ENCODE measurements around the gene DTD1. TPM values are rescaled to one million over a fixed set of nuclear protein-coding genes. Genes with fewer than 3 reads are reported as not detected.
"Not testable (repeated sequence)": the region's sequence is repeated elsewhere in the genome, so short reads cannot be mapped to it uniquely, and the experiment has no call there.

The DTD1 gene
- total RNA-seq, 2 donors from 2014 or later = 20.5 to 22.8 TPM

GRCh38 chr20:18749528-18749927 is 161.7 kb downstream of the DTD1 start:
- Mint-ChIP-seq H3K36me3 (ENCODE audit: low read depth) (peaks cover 13% of the 10 kb centered on the region), H3K4me3 (no peak overlapping the region), H3K27me3 (no peaks in the 10 kb centered on the region), H3K4me1 (peaks cover 17% of the 10 kb centered on the region), H3K27ac (peak overlapping the region; percentile 32)
- DNase-seq (no peak), ATAC-seq (no peak)
- H3K9me3 ChIP-seq (ENCODE audit: control insufficient read depth, low read length, poor library complexity, severe bottlenecking) = no peaks in the 10 kb centered on the region

GRCh38 chr20:18750735-18751134 is 162.9 kb downstream of the DTD1 start:
- Mint-ChIP-seq H3K4me1 (peaks cover 14% of the 10 kb centered on the region), H3K27ac (no peak overlapping the region)

GRCh38 chr20:18754030-18754652 is 166.3 kb downstream of the DTD1 start:
- no peak for ATAC-seq
- Mint-ChIP-seq H3K36me3 (ENCODE audit: low read depth) (peaks cover 2% of the 10 kb centered on the region), H3K4me3 (no peak overlapping the region)

More at GRCh38 chr20:18750735-18751134, 162.9 kb downstream of the DTD1 start:
- H3K4me3 Mint-ChIP-seq = no peak overlapping the region
- no peak for ATAC-seq
- H3K9me3 ChIP-seq (ENCODE audit: control insufficient read depth, low read length, poor library complexity, severe bottlenecking) = no peaks in the 10 kb centered on the region
- DNase-seq = no peak
- H3K36me3 Mint-ChIP-seq (ENCODE audit: low read depth) = peaks cover 5% of the 10 kb centered on the region
- H3K27me3 Mint-ChIP-seq = no peaks in the 10 kb centered on the region

GRCh38 chr20:18754653-18755045 is 166.8 kb downstream of the DTD1 start:
- Mint-ChIP-seq H3K4me3 (no peak overlapping the region), H3K27ac (no peak overlapping the region), H3K36me3 (ENCODE audit: low read depth) (peaks cover 2% of the 10 kb centered on the region)

More at GRCh38 chr20:18754030-18754652, 166.3 kb downstream of the DTD1 start:
- H3K27me3 Mint-ChIP-seq = no peaks in the 10 kb centered on the region
- H3K4me1 Mint-ChIP-seq = peaks cover 6% of the 10 kb centered on the region
- no peak for DNase-seq
- H3K27ac Mint-ChIP-seq = no peak overlapping the region
- no peaks in the 10 kb centered on the region for H3K9me3 ChIP-seq (ENCODE audit: control insufficient read depth, low read length, poor library complexity, severe bottlenecking)

GRCh38 chr20:18760852-18761251 is 173.0 kb downstream of the DTD1 start:
- not testable (repeated sequence) for H3K27ac Mint-ChIP-seq; H3K4me3 Mint-ChIP-seq; DNase-seq; ATAC-seq; H3K27me3 Mint-ChIP-seq; H3K9me3 ChIP-seq (ENCODE audit: control insufficient read depth, low read length, poor library complexity, severe bottlenecking); H3K4me1 Mint-ChIP-seq
- H3K36me3 Mint-ChIP-seq (ENCODE audit: low read depth) = peaks cover 12% of the 10 kb centered on the region

More at GRCh38 chr20:18754653-18755045, 166.8 kb downstream of the DTD1 start:
- no peaks in the 10 kb centered on the region for H3K9me3 ChIP-seq (ENCODE audit: control insufficient read depth, low read length, poor library complexity, severe bottlenecking)
- no peak for ATAC-seq
- Mint-ChIP-seq H3K4me1 (peaks cover 5% of the 10 kb centered on the region), H3K27me3 (no peaks in the 10 kb centered on the region)
- DNase-seq = no peak

GRCh38 chr20:18767676-18768075 is 179.8 kb downstream of the DTD1 start:
- no peaks in the 10 kb centered on the region for H3K9me3 ChIP-seq (ENCODE audit: control insufficient read depth, low read length, poor library complexity, severe bottlenecking)
- no peak overlapping the region for H3K27ac Mint-ChIP-seq
- peaks cover 13% of the 10 kb centered on the region for H3K27me3 Mint-ChIP-seq
- H3K4me3 Mint-ChIP-seq = no peak overlapping the region
- ATAC-seq = no peak
- H3K4me1 Mint-ChIP-seq = peaks cover 3% of the 10 kb centered on the region
- no peak for DNase-seq
- peaks cover 13% of the 10 kb centered on the region for H3K36me3 Mint-ChIP-seq (ENCODE audit: low read depth)

- H3K4me3 Mint-ChIP-seq = no peak overlapping the region
- no peaks in the 10 kb centered on the region for H3K4me1 Mint-ChIP-seq
- H3K36me3 Mint-ChIP-seq (ENCODE audit: low read depth) = no peaks in the 10 kb centered on the region
- ATAC-seq = no peak
- no peak for DNase-seq
- peaks cover 40% of the 10 kb centered on the region for H3K27me3 Mint-ChIP-seq
- no peak overlapping the region for H3K27ac Mint-ChIP-seq
- no peaks in the 10 kb centered on the region for H3K9me3 ChIP-seq (ENCODE audit: control insufficient read depth, low read length, poor library complexity, severe bottlenecking)
Observed at GRCh38 chr20:18773566-18773965, 185.7 kb downstream of the DTD1 start.

- peaks cover 40% of the 10 kb centered on the region for H3K27me3 Mint-ChIP-seq
- DNase-seq = no peak
- no peak overlapping the region for H3K27ac Mint-ChIP-seq
- H3K4me1 Mint-ChIP-seq = no peaks in the 10 kb centered on the region
- no peaks in the 10 kb centered on the region for H3K36me3 Mint-ChIP-seq (ENCODE audit: low read depth)
- H3K4me3 Mint-ChIP-seq = no peak overlapping the region
- ATAC-seq = no peak
- no peaks in the 10 kb centered on the region for H3K9me3 ChIP-seq (ENCODE audit: control insufficient read depth, low read length, poor library complexity, severe bottlenecking)
Observed at GRCh38 chr20:18774207-18774606, 186.4 kb downstream of the DTD1 start.

- no peak overlapping the region for H3K4me3 Mint-ChIP-seq
- DNase-seq (no peak), ATAC-seq (no peak)
- no peaks in the 10 kb centered on the region for H3K9me3 ChIP-seq (ENCODE audit: control insufficient read depth, low read length, poor library complexity, severe bottlenecking)
- H3K4me1 Mint-ChIP-seq = no peaks in the 10 kb centered on the region
- no peak overlapping the region for H3K27ac Mint-ChIP-seq
- no peaks in the 10 kb centered on the region for H3K36me3 Mint-ChIP-seq (ENCODE audit: low read depth)
- peaks cover 40% of the 10 kb centered on the region for H3K27me3 Mint-ChIP-seq
Observed at GRCh38 chr20:18775633-18776032, 187.8 kb downstream of the DTD1 start.

- no peak for ATAC-seq
- no peak for DNase-seq
- Mint-ChIP-seq H3K27ac (no peak overlapping the region), H3K4me1 (no peaks in the 10 kb centered on the region), H3K36me3 (ENCODE audit: low read depth) (no peaks in the 10 kb centered on the region), H3K27me3 (peaks cover 31% of the 10 kb centered on the region), H3K4me3 (no peak overlapping the region)
- no peaks in the 10 kb centered on the region for H3K9me3 ChIP-seq (ENCODE audit: control insufficient read depth, low read length, poor library complexity, severe bottlenecking)
Observed at GRCh38 chr20:18778690-18779392, 191.0 kb downstream of the DTD1 start.

GRCh38 chr20:18780385-18781130 is 192.7 kb downstream of the DTD1 start:
- Mint-ChIP-seq H3K4me3 (no peak overlapping the region), H3K36me3 (ENCODE audit: low read depth) (no peaks in the 10 kb centered on the region), H3K27me3 (peaks cover 43% of the 10 kb centered on the region), H3K4me1 (no peaks in the 10 kb centered on the region), H3K27ac (no peak overlapping the region)
- ATAC-seq (no peak), DNase-seq (no peak)
- no peaks in the 10 kb centered on the region for H3K9me3 ChIP-seq (ENCODE audit: control insufficient read depth, low read length, poor library complexity, severe bottlenecking)

- peaks cover 45% of the 10 kb centered on the region for H3K27me3 Mint-ChIP-seq
- no peak overlapping the region for H3K4me3 Mint-ChIP-seq
- H3K9me3 ChIP-seq (ENCODE audit: control insufficient read depth, low read length, poor library complexity, severe bottlenecking) = no peaks in the 10 kb centered on the region
- H3K4me1 Mint-ChIP-seq = no peaks in the 10 kb centered on the region
- DNase-seq (no peak), ATAC-seq (no peak)
- no peak overlapping the region for H3K27ac Mint-ChIP-seq
- no peaks in the 10 kb centered on the region for H3K36me3 Mint-ChIP-seq (ENCODE audit: low read depth)
Observed at GRCh38 chr20:18781509-18781908, 193.7 kb downstream of the DTD1 start.

- H3K36me3 Mint-ChIP-seq (ENCODE audit: low read depth) = no peaks in the 10 kb centered on the region
- peaks cover 35% of the 10 kb centered on the region for H3K27me3 Mint-ChIP-seq
- ATAC-seq = no peak
- DNase-seq = no peak
- H3K27ac Mint-ChIP-seq = no peak overlapping the region
- H3K4me1 Mint-ChIP-seq = no peaks in the 10 kb centered on the region
- peaks cover under 1% of the 10 kb centered on the region for H3K9me3 ChIP-seq (ENCODE audit: control insufficient read depth, low read length, poor library complexity, severe bottlenecking)
- no peak overlapping the region for H3K4me3 Mint-ChIP-seq
Observed at GRCh38 chr20:18783385-18783959, 195.6 kb downstream of the DTD1 start.

Measured in T-helper 17 cell (primary cell).